GM06990 (cell line): ENCODE measurements around the gene GULP1.

Source experiments
- DNase-seq: peaks from one replicate; pipeline ENCODE4 v3.0.0-alpha.2; 2011; ENCODE audit not compliant: insufficient read length; ENCODE audit errors: extremely low read depth
- H3K27me3 ChIP-seq: replicated peaks from 2 replicates; pipeline ENCODE4 v1.6.0; 2011; ENCODE audit warnings: low read length; ENCODE audit not compliant: control insufficient read depth, insufficient read depth
- H3K36me3 ChIP-seq: 2 replicates; pipeline ENCODE4 v1.5.1; 2011; ENCODE audit warnings: low read length; ENCODE audit not compliant: control insufficient read depth, insufficient read depth
- H3K4me3 ChIP-seq: replicated peaks from 2 replicates; pipeline ENCODE4 v1.5.1; 2011; ENCODE audit warnings: low read depth, mild to moderate bottlenecking, control low read depth, low read length
- TF ChIP-seq, protein P1 (sequence below): IDR thresholded peaks from 2 replicates; pipeline ENCODE4 v1.5.1; 2011; ENCODE audit warnings: low read length, control low read depth, mild to moderate bottlenecking, inconsistent platforms; ENCODE audit not compliant: insufficient read depth, poor library complexity, severe bottlenecking

GULP1 gene

DNA sequence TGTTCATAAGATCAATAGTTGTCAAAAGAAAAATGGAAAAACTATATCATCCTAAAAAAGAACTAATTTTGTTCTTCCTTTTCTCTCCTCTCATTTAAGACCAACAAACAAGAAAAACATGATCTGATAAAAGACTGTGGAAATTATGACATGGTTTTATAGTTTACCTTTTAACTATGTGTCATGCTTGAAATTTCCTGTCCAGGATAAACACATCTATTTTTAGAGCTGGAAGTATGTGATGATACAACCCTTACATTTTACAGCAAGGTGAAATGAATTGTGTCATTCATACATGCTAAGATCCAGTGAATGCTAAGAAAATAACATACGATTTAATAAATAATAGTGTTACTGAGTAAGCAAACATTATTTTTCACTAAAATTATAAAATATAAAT is 89.9 kb downstream of the GULP1 start:
- TF ChIP-seq, protein P1, sequence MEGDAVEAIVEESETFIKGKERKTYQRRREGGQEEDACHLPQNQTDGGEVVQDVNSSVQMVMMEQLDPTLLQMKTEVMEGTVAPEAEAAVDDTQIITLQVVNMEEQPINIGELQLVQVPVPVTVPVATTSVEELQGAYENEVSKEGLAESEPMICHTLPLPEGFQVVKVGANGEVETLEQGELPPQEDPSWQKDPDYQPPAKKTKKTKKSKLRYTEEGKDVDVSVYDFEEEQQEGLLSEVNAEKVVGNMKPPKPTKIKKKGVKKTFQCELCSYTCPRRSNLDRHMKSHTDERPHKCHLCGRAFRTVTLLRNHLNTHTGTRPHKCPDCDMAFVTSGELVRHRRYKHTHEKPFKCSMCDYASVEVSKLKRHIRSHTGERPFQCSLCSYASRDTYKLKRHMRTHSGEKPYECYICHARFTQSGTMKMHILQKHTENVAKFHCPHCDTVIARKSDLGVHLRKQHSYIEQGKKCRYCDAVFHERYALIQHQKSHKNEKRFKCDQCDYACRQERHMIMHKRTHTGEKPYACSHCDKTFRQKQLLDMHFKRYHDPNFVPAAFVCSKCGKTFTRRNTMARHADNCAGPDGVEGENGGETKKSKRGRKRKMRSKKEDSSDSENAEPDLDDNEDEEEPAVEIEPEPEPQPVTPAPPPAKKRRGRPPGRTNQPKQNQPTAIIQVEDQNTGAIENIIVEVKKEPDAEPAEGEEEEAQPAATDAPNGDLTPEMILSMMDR = no peak
- DNase-seq = no peak

GRCh38 chr2:188382107-188382506 is 90.4 kb downstream of the GULP1 start:
- TF ChIP-seq, protein P1 = no peak
- DNase-seq = no peak
- Histone ChIP-seq H3K36me3 (no peaks in the 10 kb centered on the region), H3K27me3 (no peaks in the 10 kb centered on the region), H3K4me3 (no peak overlapping the region)

More for the DNA sequence above, 89.9 kb downstream of the GULP1 start:
- H3K4me3 ChIP-seq = no peak overlapping the region
- H3K27me3 ChIP-seq = no peaks in the 10 kb centered on the region
- no peaks in the 10 kb centered on the region for H3K36me3 ChIP-seq

- no peak overlapping the region for H3K4me3 ChIP-seq
- no peaks in the 10 kb centered on the region for H3K36me3 ChIP-seq
- no peaks in the 10 kb centered on the region for H3K27me3 ChIP-seq
- no peak for DNase-seq
- TF ChIP-seq, protein P1 = no peak
Observed at GRCh38 chr2:188383158-188383557, 91.5 kb downstream of the GULP1 start.

GRCh38 chr2:188385857-188386256 is 94.2 kb downstream of the GULP1 start:
- DNase-seq = no peak
- H3K4me3 ChIP-seq = no peak overlapping the region
- TF ChIP-seq, protein P1 = no peak
- no peaks in the 10 kb centered on the region for H3K36me3 ChIP-seq
- H3K27me3 ChIP-seq = no peaks in the 10 kb centered on the region

GRCh38 chr2:188388831-188389230 is 97.2 kb downstream of the GULP1 start:
- Histone ChIP-seq H3K4me3 (no peak overlapping the region), H3K27me3 (no peaks in the 10 kb centered on the region), H3K36me3 (no peaks in the 10 kb centered on the region)
- TF ChIP-seq, protein P1 = no peak
- DNase-seq = no peak

- TF ChIP-seq, protein P1 = no peak
Observed at GRCh38 chr2:188391354-188391753, 99.7 kb downstream of the GULP1 start.

More at GRCh38 chr2:188391354-188391753, 99.7 kb downstream of the GULP1 start:
- H3K36me3 ChIP-seq = no peaks in the 10 kb centered on the region
- no peak for DNase-seq
- H3K4me3 ChIP-seq = no peak overlapping the region
- no peaks in the 10 kb centered on the region for H3K27me3 ChIP-seq
